ENCODE measurements around the gene VARS2.

Gene VARS2

DNA sequence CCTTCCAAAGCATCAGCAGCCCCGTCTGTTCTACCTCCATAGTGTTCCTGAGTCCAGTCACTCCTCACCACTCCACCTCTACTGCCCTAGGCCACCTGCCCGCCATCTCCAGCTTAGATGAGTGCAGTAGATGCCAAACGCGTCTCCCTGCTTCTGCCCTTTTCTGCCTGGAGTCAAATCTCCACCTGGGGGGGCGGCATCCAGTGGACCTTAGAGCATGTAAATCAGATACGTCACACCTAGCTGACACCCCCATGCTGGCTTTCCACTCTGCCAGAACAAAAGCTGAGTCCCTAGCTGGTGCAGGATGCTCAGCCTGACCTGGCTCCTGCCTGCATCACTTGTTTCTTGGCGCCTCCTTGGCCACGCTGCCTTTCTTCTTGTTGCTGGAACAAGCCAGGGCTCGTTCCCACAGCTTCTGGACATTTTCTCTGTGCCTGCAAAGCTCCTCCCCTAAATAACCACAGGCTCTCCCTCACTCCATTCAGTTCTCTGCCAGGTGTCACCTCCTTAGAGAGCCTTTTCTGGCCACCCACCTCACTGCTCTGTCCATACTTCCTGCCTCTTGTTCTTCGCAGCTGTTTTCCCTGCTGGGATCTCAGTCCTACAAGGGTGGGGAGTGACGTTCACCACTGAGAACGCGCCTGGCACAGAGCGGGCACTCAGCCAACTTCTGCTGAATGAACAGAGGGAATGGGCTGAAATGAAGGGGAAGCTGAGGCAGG, 24.0 kb upstream of the VARS2 start (continued):
- TF ChIP-seq ARNTL (CRISPR knock-in tag; IDR thresholded peaks at IDR 0.05; ENCODE audit: borderline replicate concordance, low read depth), result no peak
- no peak for TF ChIP-seq ESRRG (CRISPR knock-in tag; IDR thresholded peaks at IDR 0.05)
- TF ChIP-seq ISL1 (CRISPR knock-in tag; IDR thresholded peaks at IDR 0.05), result no peak
- TF ChIP-seq ZC3H10 (CRISPR knock-in tag; IDR thresholded peaks at IDR 0.05), result no peak

DNA sequence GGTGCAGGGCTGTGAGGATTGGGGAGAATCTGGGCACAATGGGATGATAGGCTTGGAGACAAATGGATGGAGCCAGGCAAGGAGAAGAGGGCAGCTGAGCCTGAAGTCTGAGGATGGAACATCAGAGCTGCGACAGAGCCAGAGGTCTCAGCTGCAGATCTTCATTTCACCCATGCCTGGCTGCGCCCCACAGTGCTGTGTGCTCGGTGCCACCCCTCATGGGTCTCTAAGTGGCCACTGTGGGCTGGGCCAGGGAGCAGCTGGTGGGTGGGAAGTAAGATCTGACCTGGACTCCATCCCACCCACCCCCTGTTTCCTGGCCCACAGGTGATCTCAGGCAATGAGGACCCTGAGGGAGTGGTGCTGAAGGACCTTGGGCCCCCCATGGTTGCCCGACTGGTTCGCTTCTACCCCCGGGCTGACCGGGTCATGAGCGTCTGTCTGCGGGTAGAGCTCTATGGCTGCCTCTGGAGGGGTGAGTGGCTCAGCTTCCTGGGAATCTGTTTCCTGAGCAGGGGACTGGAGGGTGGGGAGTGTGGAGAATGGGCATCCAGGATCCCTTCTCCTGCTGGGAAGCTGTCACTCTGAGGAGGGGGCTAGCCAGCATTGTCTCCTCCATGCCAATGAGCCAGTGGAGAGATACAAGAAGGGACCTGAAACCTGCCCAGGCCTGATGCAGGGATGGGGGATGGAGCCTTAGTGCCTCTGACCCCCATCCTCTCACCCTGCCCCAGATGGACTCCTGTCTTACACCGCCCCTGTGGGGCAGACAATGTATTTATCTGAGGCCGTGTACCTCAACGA, 23.2 kb upstream of the VARS2 start:
- ATAC-seq, result no peak
- TF ChIP-seq ZNF70 (CRISPR knock-in tag; IDR thresholded peaks at IDR 0.05), result no peak
- TF ChIP-seq ZNF565 (CRISPR knock-in tag; conservative IDR thresholded peaks at IDR 0.05; ENCODE audit: low read depth), result no peak
- TF ChIP-seq, protein P1, sequence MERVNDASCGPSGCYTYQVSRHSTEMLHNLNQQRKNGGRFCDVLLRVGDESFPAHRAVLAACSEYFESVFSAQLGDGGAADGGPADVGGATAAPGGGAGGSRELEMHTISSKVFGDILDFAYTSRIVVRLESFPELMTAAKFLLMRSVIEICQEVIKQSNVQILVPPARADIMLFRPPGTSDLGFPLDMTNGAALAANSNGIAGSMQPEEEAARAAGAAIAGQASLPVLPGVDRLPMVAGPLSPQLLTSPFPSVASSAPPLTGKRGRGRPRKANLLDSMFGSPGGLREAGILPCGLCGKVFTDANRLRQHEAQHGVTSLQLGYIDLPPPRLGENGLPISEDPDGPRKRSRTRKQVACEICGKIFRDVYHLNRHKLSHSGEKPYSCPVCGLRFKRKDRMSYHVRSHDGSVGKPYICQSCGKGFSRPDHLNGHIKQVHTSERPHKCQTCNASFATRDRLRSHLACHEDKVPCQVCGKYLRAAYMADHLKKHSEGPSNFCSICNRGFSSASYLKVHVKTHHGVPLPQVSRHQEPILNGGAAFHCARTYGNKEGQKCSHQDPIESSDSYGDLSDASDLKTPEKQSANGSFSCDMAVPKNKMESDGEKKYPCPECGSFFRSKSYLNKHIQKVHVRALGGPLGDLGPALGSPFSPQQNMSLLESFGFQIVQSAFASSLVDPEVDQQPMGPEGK (CRISPR knock-in tag; IDR thresholded peaks at IDR 0.05; ENCODE audit: borderline replicate concordance), result no peak
- no peak for TF ChIP-seq ISL1 (CRISPR knock-in tag; IDR thresholded peaks at IDR 0.05)
- no peak for TF ChIP-seq ZFP30 (CRISPR knock-in tag; IDR thresholded peaks at IDR 0.05)

DNA sequence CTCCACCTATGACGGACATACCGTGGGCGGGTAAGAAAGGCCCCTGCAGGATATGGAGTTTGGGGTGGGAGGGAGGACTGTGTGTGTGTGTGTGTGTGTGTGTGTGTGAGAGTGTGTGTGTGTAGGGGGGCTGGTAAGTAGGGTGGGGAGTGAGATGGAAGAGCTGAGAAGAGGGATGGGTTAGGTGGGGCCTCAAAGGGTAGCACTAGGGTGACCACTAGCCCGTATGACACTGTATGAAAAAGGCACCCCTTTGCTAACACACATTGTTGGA, 22.7 kb upstream of the VARS2 start:
- TF ChIP-seq ZC3H10 (CRISPR knock-in tag; IDR thresholded peaks at IDR 0.05) (no peak), TOX (CRISPR knock-in tag; IDR thresholded peaks at IDR 0.05; ENCODE audit: borderline replicate concordance) (no peak), RARB (CRISPR knock-in tag; IDR thresholded peaks at IDR 0.05) (no peak), ARNTL (CRISPR knock-in tag; IDR thresholded peaks at IDR 0.05; ENCODE audit: borderline replicate concordance, low read depth) (no peak), BACH2 (CRISPR knock-in tag; IDR thresholded peaks at IDR 0.05; ENCODE audit: borderline replicate concordance) (no peak), ZNF70 (CRISPR knock-in tag; IDR thresholded peaks at IDR 0.05) (no peak), ZFP30 (CRISPR knock-in tag; IDR thresholded peaks at IDR 0.05) (no peak), ZNF8 (CRISPR knock-in tag; IDR thresholded peaks at IDR 0.05) (no peak), ESRRG (CRISPR knock-in tag; IDR thresholded peaks at IDR 0.05) (no peak), CSDC2 (CRISPR knock-in tag; IDR thresholded peaks at IDR 0.05) (no peak), ISL1 (CRISPR knock-in tag; IDR thresholded peaks at IDR 0.05) (no peak), GLIS3 (CRISPR knock-in tag; IDR thresholded peaks at IDR 0.05) (no peak), ZNF565 (CRISPR knock-in tag; conservative IDR thresholded peaks at IDR 0.05; ENCODE audit: low read depth) (no peak)
- TF ChIP-seq, protein P2, sequence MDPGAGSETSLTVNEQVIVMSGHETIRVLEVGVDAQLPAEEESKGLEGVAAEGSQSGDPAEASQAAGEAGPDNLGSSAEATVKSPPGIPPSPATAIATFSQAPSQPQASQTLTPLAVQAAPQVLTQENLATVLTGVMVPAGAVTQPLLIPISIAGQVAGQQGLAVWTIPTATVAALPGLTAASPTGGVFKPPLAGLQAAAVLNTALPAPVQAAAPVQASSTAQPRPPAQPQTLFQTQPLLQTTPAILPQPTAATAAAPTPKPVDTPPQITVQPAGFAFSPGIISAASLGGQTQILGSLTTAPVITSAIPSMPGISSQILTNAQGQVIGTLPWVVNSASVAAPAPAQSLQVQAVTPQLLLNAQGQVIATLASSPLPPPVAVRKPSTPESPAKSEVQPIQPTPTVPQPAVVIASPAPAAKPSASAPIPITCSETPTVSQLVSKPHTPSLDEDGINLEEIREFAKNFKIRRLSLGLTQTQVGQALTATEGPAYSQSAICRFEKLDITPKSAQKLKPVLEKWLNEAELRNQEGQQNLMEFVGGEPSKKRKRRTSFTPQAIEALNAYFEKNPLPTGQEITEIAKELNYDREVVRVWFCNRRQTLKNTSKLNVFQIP (CRISPR knock-in tag; IDR thresholded peaks at IDR 0.05; ENCODE audit: borderline replicate concordance, low read depth), result no peak
- TF ChIP-seq, protein P3, sequence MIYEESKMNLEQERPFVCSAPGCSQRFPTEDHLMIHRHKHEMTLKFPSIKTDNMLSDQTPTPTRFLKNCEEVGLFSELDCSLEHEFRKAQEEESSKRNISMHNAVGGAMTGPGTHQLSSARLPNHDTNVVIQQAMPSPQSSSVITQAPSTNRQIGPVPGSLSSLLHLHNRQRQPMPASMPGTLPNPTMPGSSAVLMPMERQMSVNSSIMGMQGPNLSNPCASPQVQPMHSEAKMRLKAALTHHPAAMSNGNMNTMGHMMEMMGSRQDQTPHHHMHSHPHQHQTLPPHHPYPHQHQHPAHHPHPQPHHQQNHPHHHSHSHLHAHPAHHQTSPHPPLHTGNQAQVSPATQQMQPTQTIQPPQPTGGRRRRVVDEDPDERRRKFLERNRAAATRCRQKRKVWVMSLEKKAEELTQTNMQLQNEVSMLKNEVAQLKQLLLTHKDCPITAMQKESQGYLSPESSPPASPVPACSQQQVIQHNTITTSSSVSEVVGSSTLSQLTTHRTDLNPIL (CRISPR knock-in tag; IDR thresholded peaks at IDR 0.05; ENCODE audit: low read depth), result no peak
- TF ChIP-seq, protein P1 (CRISPR knock-in tag; IDR thresholded peaks at IDR 0.05; ENCODE audit: borderline replicate concordance), result no peak
- TF ChIP-seq, protein P4, sequence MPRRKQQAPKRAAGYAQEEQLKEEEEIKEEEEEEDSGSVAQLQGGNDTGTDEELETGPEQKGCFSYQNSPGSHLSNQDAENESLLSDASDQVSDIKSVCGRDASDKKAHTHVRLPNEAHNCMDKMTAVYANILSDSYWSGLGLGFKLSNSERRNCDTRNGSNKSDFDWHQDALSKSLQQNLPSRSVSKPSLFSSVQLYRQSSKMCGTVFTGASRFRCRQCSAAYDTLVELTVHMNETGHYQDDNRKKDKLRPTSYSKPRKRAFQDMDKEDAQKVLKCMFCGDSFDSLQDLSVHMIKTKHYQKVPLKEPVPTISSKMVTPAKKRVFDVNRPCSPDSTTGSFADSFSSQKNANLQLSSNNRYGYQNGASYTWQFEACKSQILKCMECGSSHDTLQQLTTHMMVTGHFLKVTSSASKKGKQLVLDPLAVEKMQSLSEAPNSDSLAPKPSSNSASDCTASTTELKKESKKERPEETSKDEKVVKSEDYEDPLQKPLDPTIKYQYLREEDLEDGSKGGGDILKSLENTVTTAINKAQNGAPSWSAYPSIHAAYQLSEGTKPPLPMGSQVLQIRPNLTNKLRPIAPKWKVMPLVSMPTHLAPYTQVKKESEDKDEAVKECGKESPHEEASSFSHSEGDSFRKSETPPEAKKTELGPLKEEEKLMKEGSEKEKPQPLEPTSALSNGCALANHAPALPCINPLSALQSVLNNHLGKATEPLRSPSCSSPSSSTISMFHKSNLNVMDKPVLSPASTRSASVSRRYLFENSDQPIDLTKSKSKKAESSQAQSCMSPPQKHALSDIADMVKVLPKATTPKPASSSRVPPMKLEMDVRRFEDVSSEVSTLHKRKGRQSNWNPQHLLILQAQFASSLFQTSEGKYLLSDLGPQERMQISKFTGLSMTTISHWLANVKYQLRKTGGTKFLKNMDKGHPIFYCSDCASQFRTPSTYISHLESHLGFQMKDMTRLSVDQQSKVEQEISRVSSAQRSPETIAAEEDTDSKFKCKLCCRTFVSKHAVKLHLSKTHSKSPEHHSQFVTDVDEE (CRISPR knock-in tag; IDR thresholded peaks at IDR 0.05), result no peak
- no peak for ATAC-seq

All from SK-N-SH treated with all-trans-retinoic acid at 6 μM for 48 hours (cell line).